ENCODE data around the gene CDK15.

Gene CDK15

GRCh38 chr2:201879996-201880395 is 73.7 kb downstream of the CDK15 start:
- DNase-seq, result no peak

- DNase-seq, result no peak
These were observed 74.2 kb downstream of the CDK15 start for GRCh38 chr2:201880579-201880978.

- DNase-seq, result no peak
These were observed 74.8 kb downstream of the CDK15 start for GRCh38 chr2:201880993-201881611.

- DNase-seq, result no peak
These were observed 75.4 kb downstream of the CDK15 start for GRCh38 chr2:201881741-201882140.

GRCh38 chr2:201882353-201883090 is 76.2 kb downstream of the CDK15 start:
- DNase-seq, result no peak

GRCh38 chr2:201883606-201884369 is 77.5 kb downstream of the CDK15 start:
- no peak for DNase-seq

- no peak for DNase-seq
These were observed 80.2 kb downstream of the CDK15 start for GRCh38 chr2:201886504-201886903.

GRCh38 chr2:201887773-201888425 is 81.6 kb downstream of the CDK15 start:
- no peak for DNase-seq

- DNase-seq, result no peak
These were observed 82.1 kb downstream of the CDK15 start for GRCh38 chr2:201888426-201888800.

GRCh38 chr2:201890453-201890852 is 84.1 kb downstream of the CDK15 start:
- no peak for DNase-seq

- DNase-seq, result no peak
These were observed 85.3 kb downstream of the CDK15 start for GRCh38 chr2:201891676-201892075.

GRCh38 chr2:201892516-201892915 is 86.2 kb downstream of the CDK15 start:
- no peak for DNase-seq

- no peak for DNase-seq
These were observed 94.0 kb downstream of the CDK15 start for GRCh38 chr2:201900362-201900761.

GRCh38 chr2:201901786-201902185 is 95.4 kb downstream of the CDK15 start:
- no peak for DNase-seq

GRCh38 chr2:201904538-201905420 is 98.4 kb downstream of the CDK15 start:
- DNase-seq, result no peak

GRCh38 chr2:201906777-201907562 is 100.6 kb downstream of the CDK15 start:
- no peak for DNase-seq

GRCh38 chr2:201907563-201907881 is 101.2 kb downstream of the CDK15 start:
- DNase-seq, result no peak

GRCh38 chr2:201908901-201909300 is 102.6 kb downstream of the CDK15 start:
- DNase-seq, result no peak

GRCh38 chr2:201909348-201909747 is 103.0 kb downstream of the CDK15 start:
- DNase-seq, result no peak

- DNase-seq, result no peak
These were observed 103.6 kb downstream of the CDK15 start for GRCh38 chr2:201909961-201910361.

GRCh38 chr2:201911372-201911771 is 105.0 kb downstream of the CDK15 start:
- DNase-seq, result no peak

GRCh38 chr2:201913201-201913600 is 106.9 kb downstream of the CDK15 start:
- no peak for DNase-seq
